ENCODE results near the gene ETV3.

GRCh38 chr1:157170677-157171515 is 32.7 kb upstream of the ETV3 start:
- TF ChIP-seq CTCF (IDR thresholded peaks at IDR 0.05) (peak; percentile 92), SIN3A (IDR thresholded peaks at IDR 0.05; ENCODE audit: borderline replicate concordance, insufficient read depth, low read depth, low read length) (no peak), REST (IDR thresholded peaks at IDR 0.05; ENCODE audit: insufficient read depth in 1 of 2, low read depth in 2 of 2, low read length in 1 of 2) (no peak)

Data from Panc1 (cell line).